HG02973 (cell line): ENCODE results near the gene NFKBIZ.
A peak's percentile ranks its signal among the peaks of the same experiment; 100 is the strongest.
"Not testable (repeated sequence)": the region's sequence is repeated elsewhere in the genome, so short reads cannot be mapped to it uniquely, and the experiment has no call there.

Experiments used
- ATAC-seq: cut with Tn5 transposase; IDR thresholded peaks from one replicate; pipeline ENCODE4 v1.9.1; 2021; ENCODE audit warnings: moderate library complexity; ENCODE audit not compliant: unreplicated experiment

The NFKBIZ gene

GRCh38 chr3:101850246-101851051 lies 1.1 kb downstream of the NFKBIZ start:
- peak; percentile 25 for ATAC-seq

DNA sequence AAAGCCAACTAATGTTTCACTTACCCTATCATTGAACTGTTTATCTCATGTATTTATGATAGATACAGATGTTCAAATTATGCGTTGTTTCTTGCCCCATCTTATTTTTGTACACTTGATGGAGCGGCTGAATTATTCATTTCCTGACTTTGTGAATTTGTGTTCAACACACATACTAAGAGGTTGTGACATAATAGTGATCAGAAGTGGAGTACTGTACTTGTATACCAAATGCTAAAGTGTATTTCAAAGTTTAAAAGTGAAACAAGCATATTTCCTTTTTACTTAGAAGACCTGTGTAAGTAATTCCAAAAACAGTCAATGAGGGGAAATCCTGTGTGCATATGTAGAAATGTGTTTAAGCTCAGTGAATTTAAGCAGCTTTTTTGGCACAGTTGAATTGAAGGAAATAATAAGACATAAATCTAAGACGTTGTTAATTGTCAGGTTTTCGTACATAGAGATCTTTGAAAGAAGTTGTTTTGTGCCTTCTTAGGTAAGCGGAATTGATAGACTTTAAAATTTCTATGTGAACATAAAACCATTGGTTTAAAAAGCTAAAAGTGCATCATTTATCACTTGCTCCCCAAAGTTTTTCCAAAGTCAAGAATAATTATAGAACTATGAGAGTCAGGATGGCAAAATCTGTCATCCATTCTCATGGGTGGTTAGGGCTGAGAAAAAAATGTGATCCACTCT lies 1.9 kb downstream of the NFKBIZ start:
- ATAC-seq = no peak

- ATAC-seq = no peak
Observed at GRCh38 chr3:101851850-101852714, 2.8 kb downstream of the NFKBIZ start.

GRCh38 chr3:101852983-101853840 lies 3.9 kb downstream of the NFKBIZ start:
- ATAC-seq = no peak

GRCh38 chr3:101853982-101854381 lies 4.7 kb downstream of the NFKBIZ start:
- ATAC-seq = no peak

- ATAC-seq = no peak
Observed at GRCh38 chr3:101854608-101855304, 5.4 kb downstream of the NFKBIZ start.

DNA sequence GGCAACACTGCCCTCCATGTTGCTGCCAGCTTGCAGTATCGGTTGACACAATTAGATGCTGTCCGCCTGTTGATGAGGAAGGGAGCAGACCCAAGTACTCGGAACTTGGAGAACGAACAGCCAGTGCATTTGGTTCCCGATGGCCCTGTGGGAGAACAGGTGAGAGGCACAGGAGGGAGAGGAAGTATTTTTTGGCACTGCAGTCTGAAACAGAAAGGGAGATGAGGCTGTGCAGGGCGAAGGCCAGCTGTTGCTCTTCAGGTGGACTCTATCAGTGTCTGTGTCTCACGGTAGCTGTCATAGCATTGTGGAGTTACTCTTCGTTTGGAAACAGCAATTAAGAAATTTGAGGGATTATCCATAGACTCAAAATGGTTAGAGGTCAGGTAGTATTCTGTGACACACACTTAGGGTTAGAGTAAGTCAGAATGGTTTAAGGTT lies 8.0 kb downstream of the NFKBIZ start:
- no peak for ATAC-seq

DNA sequence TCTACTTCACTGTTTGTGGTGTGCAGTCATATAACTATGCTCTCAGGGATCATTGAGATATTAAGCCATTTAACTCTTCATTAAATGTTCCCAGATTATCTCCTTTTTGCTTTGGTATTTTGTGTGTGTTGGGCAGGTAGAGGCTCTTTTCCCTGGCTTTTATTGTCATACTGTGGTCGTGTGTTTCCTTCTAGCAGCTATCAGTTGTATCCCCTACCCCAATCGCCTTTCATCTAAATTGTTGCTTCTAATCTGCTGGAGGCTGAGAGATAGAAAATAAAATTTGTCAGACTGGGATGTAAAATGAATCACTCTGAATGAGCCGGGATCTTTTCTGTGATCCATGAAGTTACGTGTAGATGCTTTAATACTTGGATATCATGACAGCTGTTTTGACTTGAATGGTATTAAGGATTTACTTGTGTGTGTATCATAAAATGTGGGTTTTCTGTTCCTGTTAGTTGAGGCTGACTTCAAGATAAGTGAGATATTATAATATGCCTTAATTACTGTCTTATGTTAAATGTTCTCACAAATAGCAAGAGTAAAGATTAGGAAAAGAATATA lies 9.2 kb downstream of the NFKBIZ start:
- no peak for ATAC-seq

GRCh38 chr3:101859882-101860448 lies 10.7 kb downstream of the NFKBIZ start:
- ATAC-seq = no peak

DNA sequence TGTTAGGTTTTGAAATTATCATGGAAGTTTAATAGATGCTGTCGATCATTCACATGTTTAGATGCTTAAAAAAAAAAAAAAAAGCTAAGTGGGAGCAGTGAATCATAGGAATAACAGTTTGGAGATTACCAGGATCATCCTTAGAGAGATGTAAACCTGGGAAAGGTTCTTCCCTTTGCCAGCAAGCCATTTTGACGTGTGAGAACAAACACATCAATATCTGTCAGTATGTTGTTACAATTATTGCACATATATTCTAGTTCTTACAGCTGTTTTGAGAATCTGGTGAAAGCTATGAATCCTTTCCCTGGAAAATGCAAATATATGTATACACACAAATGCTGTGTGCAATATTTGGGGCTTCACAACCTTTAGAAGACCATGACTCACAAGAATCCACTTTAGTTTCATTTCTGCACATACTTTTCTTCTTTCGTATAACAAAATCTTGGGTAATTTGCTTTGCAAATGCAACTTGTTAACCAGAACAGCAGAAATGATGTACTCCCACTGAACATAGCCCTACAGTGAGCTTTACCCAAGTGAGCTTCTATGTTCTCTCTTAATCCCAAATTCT lies 12.0 kb downstream of the NFKBIZ start:
- no peak for ATAC-seq

- no peak for ATAC-seq
Observed at GRCh38 chr3:101861789-101862415, 12.6 kb downstream of the NFKBIZ start.

GRCh38 chr3:101862416-101863165 lies 13.3 kb downstream of the NFKBIZ start:
- ATAC-seq = no peak

- ATAC-seq = not testable (repeated sequence)
Observed at GRCh38 chr3:101864926-101865325, 15.6 kb downstream of the NFKBIZ start.

- ATAC-seq = no peak
Observed at GRCh38 chr3:101865751-101866509, 16.6 kb downstream of the NFKBIZ start.

GRCh38 chr3:101867511-101867910 lies 18.2 kb downstream of the NFKBIZ start:
- no peak for ATAC-seq

DNA sequence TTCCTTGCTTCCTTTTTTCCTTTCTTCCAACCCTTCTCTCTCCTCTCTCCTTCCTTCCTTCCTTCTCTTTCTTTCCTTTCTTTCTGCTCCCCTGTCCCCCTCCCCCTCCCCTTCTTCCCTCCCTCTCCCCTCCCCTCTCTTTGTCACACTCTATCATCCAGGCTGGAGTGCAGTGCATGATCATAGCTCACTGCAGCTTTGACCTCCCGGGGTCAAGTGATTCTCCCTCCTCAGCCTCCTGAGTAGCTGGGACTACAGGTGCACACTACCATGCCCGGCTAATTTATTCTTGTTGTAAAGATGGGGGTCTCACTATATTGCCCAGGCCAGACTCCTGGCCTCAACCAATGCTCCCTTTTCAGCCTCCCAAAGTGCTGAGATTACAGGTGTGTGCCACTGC lies 18.7 kb downstream of the NFKBIZ start:
- ATAC-seq = no peak
